ENCODE data around the gene SUPT3H.

Gene SUPT3H

GRCh38 chr6:45024610-45025009 is 353.1 kb downstream of the SUPT3H start:
- TF ChIP-seq CTCF (IDR thresholded peaks at IDR 0.05; ENCODE audit: low read depth, low read length) = no peak

GRCh38 chr6:45021676-45022075 is 356.1 kb downstream of the SUPT3H start:
- no peak for TF ChIP-seq CTCF (IDR thresholded peaks at IDR 0.05; ENCODE audit: low read depth, low read length)

More at GRCh38 chr6:45024610-45025009, 353.1 kb downstream of the SUPT3H start:
- no peak overlapping the region for H3K4me3 ChIP-seq (ENCODE audit: low read depth, low read length)

DNA sequence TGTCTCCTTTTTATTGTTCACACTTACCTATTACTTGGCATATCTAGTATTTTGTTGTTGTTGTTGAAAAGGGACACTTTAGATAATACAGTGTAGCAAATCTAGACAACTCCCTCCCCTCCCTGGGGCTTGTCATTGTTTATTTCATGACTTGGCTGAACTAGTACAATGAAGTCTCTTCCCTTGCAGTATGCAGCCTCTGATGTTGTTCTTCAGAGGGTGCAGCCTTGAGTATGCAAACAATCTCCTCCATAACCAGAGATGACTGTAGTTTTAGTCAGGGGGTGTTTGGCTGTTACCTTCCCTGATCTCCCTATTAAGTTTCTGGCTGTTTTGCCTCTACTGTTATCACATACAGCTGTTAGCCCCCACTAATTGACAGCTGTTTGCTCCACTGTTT is 365.0 kb downstream of the SUPT3H start:
- TF ChIP-seq CTCF (IDR thresholded peaks at IDR 0.05; ENCODE audit: low read depth, low read length) = no peak

More at GRCh38 chr6:45021676-45022075, 356.1 kb downstream of the SUPT3H start:
- H3K4me3 ChIP-seq (ENCODE audit: low read depth, low read length) = no peak overlapping the region

DNA sequence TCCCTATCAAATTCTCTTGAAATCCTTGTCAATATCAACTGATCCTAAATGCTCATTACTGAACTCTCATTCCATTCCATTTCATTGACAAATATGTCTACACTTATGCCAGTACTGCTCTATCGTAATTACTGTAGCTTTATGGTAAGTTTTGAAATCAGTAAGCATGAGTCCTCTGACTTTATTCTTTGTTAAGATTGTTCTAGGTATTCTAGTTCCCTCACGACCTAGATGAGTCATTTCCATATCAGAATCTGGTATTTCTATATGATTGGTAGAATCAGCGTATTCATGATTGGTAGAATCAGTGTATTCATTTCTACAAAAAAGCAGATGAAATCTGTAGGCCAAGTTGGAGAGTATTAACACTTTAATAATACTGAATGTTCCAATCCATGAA is 368.2 kb downstream of the SUPT3H start:
- TF ChIP-seq CTCF (IDR thresholded peaks at IDR 0.05; ENCODE audit: low read depth, low read length) = no peak
- H3K4me3 ChIP-seq (ENCODE audit: low read depth, low read length) = no peak overlapping the region

More for the DNA sequence above, 365.0 kb downstream of the SUPT3H start:
- no peak overlapping the region for H3K4me3 ChIP-seq (ENCODE audit: low read depth, low read length)

DNA sequence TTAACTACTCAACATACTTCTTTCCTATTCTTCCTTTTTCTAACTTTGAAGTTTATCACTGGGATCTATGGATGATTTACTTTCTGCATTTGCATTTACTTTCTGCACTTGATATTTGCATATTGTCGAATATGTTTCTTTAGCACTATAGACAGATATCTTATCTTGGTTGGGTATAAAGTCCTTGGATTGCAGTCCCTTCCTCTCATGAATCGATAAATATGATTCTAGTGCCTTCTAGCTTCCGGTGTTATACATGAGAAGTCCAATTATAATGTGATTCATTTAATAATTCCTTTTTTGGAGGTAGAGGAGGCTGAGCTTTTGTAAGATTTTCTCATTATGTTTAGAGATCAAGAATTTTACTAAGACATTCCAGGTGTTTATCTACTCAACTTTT is 370.8 kb downstream of the SUPT3H start:
- no peak for TF ChIP-seq CTCF (IDR thresholded peaks at IDR 0.05; ENCODE audit: low read depth, low read length)
- no peak overlapping the region for H3K4me3 ChIP-seq (ENCODE audit: low read depth, low read length)

DNA sequence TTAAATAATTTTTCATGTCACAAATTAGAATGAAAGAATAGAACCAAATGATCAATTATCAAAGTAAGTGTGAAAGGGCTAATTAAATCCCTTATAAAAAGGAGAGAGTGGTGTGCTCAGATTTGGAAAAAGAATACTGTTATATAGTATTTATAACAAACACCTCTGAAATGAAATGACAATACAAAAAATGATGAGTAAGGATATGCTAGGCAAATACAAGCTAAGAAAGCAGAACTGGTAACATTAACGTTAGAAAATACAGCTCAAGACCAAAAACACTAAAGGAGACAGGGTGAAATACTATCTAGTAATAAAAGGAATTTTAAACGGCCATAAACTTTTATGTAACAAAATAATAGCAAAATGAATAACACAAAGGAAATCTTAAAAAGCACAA is 373.8 kb downstream of the SUPT3H start:
- TF ChIP-seq CTCF (IDR thresholded peaks at IDR 0.05; ENCODE audit: low read depth, low read length) = no peak
- H3K4me3 ChIP-seq (ENCODE audit: low read depth, low read length) = no peak overlapping the region

- TF ChIP-seq CTCF (IDR thresholded peaks at IDR 0.05; ENCODE audit: low read depth, low read length) = no peak
Measured at GRCh38 chr6:45003387-45003786, 374.3 kb downstream of the SUPT3H start.

More at GRCh38 chr6:45003387-45003786, 374.3 kb downstream of the SUPT3H start:
- no peak overlapping the region for H3K4me3 ChIP-seq (ENCODE audit: low read depth, low read length)

Measured in WI38 (cell line).